GM21423 (cell line): Measurements from ENCODE around the gene DMRT1.

Experiments
- ATAC-seq: cut with Tn5 transposase; IDR thresholded peaks from one replicate; pipeline ENCODE4 v1.9.1; 2021; ENCODE audit warnings: mild to moderate bottlenecking, moderate library complexity; ENCODE audit not compliant: unreplicated experiment

DMRT1 gene

DNA sequence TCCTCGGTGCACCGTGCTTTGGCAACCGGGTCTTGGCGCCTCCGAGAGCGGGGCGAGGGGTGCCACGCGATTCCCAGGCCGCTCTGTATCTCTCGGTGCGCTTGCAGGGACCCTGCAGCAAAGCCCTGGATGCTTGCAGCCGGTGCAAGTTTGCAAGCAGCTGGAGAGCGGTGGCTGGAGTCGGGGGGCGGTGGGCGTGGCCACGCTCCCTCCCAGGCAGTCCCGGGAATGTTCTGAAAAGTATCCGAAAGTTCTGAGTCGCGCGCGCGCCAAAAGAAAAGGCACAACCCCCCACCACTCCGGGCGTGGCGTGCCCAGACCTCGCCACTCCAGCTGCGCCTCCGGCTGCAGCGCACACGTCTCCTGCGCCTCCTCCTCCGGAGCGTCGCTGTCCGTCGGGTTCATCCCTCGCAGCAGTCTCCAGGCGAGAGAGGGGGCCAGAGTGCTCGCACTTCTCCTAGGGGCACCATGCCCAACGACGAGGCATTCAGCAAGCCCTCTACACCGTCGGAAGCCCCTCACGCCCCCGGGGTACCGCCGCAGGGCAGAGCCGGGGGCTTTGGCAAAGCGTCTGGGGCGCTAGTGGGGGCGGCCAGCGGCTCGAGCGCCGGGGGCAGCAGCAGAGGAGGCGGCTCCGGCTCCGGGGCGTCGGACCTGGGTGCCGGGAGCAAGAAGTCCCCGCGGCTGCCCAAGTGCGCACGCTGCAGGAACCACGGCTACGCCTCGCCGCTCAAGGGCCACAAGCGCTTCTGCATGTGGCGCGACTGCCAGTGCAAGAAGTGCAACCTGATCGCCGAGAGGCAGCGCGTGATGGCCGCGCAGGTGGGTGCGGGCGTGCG, at the start of gene DMRT1:
DMRT1 (plus strand) TSS at position 327 of the 839 bp plus-strand sequence; CDS start at position 469, 142 bp downstream.
- ATAC-seq = no peak

DNA sequence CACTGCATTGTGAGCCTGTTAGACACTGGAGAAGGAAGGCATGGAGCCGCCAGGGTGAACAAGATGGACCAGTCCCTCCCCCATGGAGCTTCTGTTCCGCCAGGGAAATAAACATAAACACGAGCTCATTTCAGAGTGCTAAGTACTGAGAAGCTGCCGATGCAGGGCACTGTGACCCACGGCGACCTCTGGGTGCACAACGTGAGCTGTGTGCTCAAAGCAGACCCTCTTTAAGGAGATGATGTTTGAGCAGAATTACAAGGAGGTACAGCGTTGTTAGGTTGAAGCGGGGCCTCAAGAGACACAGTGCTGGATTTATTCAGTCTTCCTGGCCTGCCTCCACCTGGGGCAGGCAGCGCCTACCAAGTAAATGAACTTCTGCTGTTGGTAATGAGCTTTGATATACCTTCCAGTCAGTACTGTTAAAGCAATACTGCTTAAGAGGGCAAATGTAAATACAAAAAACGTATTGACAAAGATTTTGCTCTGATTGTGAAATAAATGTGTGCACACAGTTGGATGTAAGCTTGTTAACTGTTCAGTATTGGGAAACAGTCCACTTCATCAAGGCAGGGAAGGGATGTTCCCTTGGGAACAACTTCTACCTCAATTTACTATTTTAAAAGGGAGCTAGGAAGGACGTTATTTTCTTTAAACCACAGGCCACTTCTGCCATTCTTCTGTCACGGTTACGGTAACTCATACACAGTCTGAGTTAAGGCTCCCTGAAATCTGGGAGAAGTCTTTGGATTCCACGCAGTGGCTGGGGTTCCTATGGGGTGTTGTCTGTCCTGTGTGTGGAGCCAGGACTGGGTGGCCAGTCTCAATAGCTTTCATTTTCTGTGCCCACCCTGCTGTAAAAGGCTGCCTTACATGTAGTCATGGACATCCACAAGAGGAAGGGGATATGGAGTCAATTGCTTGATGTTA, 48.9 kb upstream of the DMRT1 start:
- ATAC-seq = no peak

DNA sequence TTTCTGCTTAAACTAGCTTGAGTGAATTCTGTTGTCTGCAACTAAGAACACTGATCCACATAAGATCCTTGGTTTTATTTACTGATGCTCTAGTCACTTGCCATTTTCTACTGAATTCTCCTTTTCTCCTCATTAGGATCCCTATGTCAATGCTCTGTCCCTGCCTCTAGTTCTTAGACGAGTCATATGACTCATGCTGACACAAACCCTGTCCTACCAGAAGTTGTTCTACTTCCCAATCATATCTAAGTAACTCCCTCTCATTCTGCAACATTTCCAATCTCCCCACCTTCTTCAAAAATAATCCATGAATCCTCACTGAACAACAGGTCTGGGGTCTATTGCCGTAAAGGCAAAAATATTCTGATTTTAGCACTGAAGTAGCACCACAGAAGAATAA, 47.1 kb upstream of the DMRT1 start:
- ATAC-seq = no peak

DNA sequence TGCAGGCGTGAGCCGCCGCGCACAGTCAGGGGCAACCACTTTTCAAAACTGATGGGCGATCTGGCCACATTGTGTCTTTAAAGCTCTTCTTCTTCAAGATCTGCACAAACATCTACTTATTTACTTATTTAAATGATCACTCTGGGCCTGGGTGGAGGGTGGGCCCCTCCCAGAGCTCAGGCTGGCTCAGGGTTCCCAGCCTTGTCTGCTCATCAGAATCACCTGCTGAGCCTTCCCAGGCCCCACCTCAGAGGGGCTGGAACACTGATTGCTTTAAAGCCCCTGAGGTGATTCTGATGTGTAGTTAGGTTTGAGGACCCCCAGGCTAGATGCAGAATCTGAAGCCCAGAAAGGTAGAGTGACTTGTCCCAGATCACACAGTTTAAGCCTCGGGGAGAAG, 45.6 kb upstream of the DMRT1 start:
- no peak for ATAC-seq

DNA sequence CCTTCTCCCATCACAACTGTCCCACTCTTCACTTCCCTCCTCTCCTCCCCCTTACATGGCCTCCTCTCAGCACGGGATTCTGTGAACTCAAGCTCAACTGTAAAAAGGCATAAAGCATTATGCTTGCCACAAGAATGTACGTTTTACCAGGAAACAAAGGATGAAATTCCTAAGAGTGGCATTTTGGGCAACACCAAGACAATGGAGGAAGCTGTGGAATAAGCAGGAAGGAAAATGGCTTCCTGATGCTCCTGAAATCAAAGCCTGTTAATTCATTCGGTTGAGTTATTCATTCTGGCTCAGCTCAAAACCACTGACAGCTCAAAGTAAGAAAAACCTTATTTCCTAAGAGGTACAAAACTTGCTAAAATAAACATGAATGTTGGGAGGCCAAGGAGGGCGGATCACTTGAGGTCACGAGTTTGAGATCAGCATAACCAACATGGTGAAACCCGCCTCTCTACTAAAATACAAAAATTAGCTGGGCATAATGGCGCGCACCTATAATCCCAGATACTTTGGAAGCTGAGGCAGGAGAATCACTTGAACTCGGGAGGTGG, 40.8 kb upstream of the DMRT1 start:
- no peak for ATAC-seq

DNA sequence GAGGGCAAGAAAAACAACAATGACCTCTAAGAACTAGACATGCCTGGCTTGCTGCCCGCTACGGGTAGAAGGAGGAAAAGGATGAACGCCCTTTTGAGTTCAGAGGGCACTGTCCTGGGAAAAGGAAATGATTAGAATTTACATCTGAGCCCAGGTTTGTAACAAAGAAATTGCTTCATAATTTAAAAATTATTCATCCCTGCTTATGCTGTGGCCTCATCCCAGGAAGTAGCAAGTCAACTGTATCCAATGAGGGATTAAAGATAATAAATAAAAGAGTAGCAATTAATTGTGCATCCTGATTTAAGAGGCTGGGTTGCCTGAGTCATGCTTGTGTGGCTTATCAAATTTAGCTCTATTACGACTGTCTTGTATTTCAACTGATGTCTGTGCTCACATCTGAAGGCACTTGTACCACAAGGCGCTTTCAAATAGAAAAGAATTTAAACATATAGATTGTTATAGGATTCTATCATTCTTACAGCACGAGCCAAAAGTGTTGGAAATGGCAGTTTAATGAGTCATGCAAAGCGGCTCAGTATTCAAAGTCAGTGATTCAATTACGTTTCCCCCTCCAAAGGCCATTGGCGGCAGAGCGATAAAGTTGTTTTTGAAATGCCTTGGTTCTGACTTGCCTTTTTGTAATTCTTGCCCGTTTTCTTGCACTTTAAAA, 40.0 kb upstream of the DMRT1 start:
- ATAC-seq = no peak

DNA sequence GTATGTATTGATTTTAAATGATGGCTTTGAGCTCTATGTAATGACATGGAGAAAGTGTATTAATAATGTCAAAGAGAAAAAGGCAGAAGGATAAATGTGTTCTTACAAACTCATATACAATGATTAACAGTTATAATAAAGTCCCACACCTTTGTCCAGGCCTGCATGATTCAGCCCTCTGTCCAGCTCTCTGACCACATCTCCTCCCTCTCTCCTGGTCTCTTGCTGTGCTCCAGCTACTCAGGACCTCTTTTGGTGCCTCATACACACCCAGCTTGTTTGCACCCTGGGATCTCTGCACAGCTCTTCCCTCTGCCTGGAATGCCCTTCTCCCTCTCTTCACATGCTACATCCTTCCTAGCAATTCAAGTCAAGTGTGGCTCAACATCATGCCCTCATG, 37.5 kb upstream of the DMRT1 start:
- ATAC-seq = no peak

DNA sequence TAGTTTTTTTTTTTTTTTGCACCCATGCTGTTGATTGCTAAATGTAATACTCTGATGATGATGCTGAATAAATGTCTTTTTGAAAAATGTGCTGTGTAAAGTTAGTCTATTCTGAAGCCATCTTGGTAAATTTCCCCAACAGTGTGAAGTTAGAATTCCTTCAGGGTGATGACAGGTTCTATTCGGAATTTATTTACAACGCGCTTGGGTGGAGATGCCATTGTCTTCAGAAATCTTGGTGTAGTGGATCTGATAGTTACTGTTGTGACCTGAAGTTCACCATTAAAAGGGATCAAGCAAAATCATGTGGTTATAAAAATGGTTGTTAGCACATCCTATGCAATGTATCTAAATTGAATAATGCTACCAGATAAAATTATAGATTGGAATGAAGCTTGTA, 36.3 kb upstream of the DMRT1 start:
- ATAC-seq = no peak

DNA sequence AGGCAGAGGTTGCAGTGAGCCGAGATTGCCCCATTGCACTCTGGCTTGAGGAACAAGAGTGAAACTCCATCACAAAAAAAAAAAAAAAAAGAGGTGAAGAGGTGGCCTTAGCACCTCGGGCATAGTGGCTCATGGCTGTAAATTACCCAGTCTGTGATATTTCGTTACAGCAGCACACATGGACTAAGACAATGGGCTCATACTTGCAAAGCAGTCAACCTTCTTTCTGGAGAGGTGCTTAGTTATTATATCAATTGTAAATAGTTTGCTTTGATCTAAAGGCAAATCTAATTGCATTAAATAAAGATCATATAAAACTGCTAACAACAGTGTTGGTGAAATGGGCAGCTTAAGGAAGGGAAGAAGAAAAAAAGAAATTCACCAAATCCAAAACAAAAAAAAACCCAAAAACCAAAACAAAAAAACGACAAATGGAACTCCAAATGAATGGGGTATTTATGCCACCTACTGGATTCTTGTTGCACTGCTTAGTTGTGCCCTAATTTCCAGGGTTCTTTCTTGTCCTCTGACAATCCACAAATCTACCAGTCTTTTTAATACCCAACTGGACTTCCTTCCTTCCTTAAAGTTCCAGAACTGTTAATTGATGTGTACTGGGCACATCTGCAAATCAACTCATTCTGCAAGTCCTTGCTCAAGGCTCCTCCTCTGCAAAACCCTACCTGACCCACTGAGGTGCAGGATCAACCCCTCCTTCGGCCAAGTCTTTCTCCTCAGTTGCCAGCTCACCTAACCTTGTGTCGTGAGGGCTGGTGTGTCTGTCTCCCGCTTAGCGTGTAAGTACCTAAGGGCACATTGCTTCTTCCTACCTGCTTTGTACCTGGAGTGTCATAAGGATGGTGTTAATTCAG, 35.0 kb upstream of the DMRT1 start:
- no peak for ATAC-seq

DNA sequence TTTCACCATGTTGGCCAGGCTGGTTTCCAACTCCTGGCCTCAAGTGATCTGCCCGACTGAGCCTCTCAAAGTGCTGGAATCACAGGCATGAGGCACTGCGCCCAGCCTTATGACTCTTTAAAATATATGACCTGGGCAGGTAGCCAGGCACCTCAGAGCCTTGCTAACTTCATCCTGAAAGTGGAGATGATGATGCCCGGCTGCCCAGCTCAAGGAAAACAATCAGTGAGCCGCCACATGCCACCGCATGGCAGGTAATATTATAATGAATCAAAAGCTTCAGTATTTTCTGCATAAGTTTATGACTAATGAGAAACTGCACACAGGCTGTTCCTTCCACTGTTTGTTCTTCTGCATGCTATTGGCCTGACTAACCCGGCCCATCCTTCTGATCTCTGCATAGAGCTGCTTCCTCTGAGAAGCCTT, 30.4 kb upstream of the DMRT1 start:
- ATAC-seq = no peak

DNA sequence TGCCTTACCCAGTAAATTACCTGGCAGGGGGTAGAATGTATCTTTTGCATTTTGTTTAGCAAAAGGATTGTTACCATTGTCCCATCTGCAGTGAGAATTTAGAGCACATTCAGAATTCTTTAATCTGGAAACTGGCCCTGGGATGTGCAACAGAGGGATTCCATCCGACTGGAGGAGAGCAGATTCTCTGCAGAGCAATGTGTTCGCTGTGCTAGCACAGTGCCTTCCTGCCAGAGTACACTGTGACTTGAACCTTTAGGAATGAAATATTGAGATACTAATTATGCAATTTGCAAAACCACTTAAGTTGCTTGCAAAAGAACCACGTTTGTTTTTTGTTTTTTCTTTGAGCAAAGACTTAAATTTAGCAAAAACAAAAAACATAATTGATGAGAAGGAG, 22.5 kb upstream of the DMRT1 start:
- ATAC-seq = no peak

DNA sequence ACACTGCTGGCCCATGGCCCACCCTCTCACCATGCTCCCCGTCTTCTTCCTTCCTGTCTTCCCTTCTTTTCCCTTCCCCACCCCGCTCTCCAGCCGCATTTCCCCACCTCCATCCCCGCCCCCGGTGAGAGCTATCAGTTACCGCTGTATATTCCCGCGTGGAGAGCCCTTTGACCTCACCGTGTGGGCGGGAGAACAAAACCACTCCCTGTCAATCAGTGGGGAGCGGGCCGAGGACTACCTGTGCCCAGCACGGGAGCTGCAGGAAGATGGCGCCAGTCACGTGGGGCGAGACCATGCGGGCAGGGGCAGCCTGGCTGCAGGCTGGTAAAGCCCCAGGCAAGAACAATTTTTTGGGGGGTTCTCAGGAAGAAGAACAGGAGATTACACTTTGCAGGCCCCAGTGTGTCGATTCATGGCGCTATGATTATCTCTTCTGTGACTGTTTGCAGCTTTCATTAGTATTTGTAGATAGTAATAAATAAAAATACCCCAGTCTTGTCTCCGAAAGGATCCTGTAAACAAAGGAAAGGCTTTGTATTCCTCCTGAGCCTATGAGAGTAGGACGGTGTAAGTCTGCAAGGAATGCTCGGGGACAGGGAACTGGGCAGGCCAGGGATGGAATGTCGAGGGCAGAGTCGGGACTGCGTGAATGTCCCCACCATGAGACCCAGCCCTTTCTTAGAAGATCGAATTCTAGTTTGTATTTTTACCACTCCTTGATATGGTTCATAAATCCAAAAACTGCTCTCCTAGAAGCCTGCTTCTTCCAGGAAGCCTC, 14.8 kb upstream of the DMRT1 start:
- no peak for ATAC-seq

DNA sequence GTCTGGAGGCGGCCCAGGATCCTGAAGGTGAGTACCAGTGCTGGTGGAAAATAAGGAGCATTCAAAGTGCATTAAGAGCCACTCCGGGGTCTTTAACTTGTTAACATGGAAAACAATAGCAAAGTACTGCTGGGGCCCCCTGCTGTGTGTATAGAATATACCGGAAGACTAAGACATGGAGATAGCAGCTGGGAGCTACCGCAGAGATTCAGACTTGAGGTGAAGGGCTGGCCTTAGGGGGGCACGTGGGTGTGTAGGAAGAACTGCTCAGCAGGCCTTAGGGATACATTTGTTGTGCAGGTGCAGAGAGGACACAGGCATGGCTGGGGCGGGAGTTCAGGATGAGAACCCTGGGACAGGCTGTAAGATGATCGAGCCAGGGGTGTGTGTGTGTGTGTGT, 1.2 kb upstream of the DMRT1 start:
- ATAC-seq = no peak

DNA sequence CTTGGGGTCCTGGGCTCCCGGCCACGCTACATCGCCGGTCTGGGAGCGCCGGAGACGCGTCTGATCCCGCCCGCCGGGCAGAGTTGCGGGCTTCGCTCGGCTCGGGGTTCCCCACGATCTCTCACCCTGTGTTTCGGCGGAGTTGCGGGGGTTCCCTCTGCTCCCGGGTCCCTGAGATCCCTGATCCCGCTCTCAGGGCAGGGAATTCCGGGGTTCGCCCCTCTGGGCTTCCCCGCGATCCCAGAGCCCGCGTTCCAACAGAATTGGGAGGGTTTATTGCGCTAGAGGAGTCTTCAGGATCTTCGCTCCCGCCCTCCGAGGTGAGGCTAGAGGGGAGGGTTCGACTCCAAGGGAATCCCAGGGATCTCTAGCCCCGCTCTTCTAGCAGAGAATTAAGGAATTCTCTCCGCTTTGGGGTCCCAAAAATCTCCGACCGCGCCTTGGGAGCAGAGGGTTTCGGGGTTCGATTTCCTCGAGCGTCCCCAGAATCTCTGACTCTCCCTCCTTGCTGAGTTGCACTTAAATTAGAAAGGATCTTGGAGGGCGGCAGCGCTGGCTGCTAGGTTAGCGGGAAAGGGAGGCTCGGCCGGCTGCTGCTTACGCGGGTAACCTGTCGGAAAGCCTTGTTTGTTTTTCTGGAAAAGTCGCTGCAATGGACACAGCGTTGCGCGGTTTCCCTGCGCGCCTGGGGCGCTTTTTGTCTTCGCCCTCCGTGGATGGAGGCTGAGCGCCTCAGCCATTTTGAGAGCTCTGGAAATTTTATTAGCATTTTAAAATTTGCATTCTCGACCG, 1.3 kb downstream of the DMRT1 start:
- no peak for ATAC-seq

DNA sequence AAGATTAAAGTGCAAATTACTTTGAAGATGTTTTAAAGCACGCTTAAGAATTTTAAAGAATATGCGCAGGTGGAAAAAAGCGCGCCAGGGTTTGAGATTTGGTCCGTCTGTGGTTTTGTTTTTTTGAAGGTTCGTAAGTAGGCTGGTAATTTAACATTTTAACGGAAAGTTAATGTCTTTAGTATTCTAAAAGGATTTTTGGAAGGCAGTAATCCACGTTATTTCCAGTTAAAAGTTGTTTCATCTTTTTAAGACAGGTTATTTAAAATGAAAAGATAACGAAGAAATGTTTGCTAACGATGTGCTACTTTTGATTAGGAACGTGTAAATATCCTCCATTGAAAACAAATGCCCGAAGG, 1.9 kb downstream of the DMRT1 start:
- no peak for ATAC-seq

DNA sequence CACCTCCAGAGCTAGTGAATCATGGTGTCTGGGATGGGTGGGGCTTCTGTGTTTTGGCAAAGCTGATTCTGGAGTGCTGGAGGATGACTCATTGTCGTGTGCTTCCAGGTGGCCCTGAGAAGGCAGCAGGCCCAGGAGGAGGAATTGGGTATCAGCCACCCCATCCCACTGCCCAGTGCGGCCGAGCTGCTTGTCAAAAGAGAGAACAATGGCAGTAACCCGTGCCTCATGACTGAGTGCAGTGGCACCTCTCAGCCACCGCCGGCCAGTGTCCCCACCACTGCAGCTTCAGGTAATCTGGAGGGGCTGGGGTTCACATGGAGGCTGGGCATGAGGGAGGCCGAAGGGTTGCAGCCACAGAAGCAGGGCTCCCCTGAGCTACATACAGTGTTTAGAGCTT, 5.4 kb downstream of the DMRT1 start:
- no peak for ATAC-seq

DNA sequence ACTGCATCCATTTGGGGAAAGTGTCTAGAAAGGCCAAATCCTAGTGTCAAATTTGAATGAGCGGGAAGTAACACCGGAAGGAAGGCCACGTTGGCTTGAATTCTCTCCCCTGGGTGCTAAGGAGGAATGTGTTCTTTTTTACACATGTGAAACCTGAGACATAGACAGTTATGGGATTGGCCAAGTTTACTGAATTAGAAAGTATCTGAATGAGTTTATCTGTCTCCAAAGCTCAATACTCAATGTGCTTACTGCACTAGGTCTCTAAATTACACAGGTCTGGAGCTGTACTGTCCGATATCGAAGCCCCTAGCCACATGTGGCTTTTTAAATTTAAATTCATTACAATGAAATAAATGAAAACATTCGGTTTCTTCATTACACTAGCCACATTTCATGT, 6.0 kb downstream of the DMRT1 start:
- no peak for ATAC-seq

DNA sequence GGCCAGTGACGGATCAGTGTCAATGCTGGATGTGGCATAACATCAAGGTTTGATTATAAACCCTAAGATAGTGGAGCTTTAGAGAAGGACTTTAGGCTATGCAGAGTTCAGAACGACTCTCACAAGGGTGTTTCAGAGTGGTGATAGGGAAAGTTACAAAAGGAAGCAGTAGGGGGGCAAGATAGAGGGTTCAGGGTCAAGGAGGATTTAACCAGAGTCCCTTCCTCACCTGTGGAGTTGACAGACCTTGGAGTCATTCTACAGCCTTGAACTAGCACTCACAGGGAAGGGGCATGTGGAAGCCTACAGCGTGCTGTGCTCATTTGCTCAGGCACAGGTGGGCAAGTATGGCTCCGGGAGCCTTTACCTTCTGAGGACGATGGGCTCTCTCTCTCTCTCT, 7.9 kb downstream of the DMRT1 start:
- ATAC-seq = no peak

DNA sequence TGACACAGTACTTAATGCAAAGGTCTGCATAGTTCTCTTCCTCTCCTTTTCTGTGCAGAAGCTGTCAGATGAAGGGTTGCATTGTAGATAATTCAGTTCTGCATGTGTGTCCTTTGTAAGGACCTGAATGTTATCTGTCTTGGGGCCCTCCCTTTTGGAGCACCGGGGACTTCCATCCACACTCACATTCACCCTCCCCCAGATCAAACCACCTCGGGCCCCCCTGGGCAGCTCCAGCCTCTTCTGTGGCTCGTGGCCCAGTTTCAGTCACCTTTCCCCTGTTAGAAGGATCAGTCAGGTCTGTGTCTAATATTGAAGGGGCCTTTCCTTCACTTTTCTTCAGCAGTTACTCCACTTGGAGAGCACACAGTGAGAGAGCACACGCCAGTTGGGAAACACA, 11.0 kb downstream of the DMRT1 start:
- no peak for ATAC-seq
